Skin epidermis (tissue), 12 donors: Measurements from ENCODE around the gene COMP.
"Not testable (repeated sequence)": the region's sequence is repeated elsewhere in the genome, so short reads cannot be mapped to it uniquely, and the experiment has no call there.

Experiments
- H3K27ac ChIP-seq, 21 experiments: fragments of 200-600 bp; sonication (generic) in 11 of 21; one replicate each; pipeline ENCODE4 v1.5.0; 2020; ENCODE audit warnings: mild to moderate bottlenecking in 3 of 21, inconsistent platforms in 2 of 21, moderate library complexity in 2 of 21
- H3K4me3 ChIP-seq, 7 experiments: fragments of 200-600 bp; sonication (generic) in 2 of 7; one replicate each; pipeline ENCODE4 v1.5.0; 2020; ENCODE audit warnings: inconsistent platforms in 2 of 7, mild to moderate bottlenecking in 2 of 7, moderate library complexity in 1 of 7

COMP gene

DNA sequence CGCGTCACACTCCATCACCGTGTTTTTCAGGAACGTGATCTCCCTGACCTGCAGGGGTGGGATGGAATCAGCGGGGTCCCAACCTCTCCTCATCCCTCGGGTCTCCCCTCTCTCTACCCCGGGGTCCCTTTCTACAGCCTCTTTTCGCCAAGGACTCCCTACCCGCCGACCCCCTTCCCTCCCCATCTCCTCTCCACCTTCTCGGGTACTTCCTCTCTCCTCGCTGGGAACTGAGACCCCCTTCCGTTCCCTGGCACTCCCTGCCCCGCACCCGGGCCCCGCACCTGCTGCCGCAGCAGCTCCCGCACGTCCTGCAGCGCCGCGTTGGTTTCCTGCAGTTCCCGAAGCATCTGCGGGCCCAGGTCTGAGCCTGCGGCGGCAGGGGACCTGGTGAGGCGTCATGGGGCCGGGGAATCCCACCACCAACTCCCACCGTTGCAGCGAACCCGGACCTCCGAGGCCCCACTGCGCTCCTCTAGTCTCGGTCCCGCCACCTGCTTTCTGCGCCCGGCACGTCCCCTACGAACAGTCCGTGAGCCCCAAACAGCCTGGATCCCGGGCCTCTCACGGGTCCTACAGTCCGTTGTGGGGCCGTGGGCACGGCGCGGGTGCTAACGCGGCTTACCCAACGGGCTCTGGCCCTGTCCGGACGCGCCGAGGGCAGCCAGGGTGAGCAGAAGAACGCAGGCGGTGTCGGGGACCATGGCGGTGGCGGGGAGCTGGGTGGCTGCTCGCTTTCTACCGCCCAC is at the start of gene COMP:
COMP (minus strand) TSS at position 740 of the 749 bp plus-strand sequence; CDS start at position 704, 36 bp downstream.
- peak within 1 kb of the TSS in 2 of 21 experiments; percentile 68 to 82 for H3K27ac ChIP-seq
- H3K4me3 ChIP-seq: peak within 1 kb of the TSS in 3 of 7 experiments; percentile 5 to 24 (median 22)

DNA sequence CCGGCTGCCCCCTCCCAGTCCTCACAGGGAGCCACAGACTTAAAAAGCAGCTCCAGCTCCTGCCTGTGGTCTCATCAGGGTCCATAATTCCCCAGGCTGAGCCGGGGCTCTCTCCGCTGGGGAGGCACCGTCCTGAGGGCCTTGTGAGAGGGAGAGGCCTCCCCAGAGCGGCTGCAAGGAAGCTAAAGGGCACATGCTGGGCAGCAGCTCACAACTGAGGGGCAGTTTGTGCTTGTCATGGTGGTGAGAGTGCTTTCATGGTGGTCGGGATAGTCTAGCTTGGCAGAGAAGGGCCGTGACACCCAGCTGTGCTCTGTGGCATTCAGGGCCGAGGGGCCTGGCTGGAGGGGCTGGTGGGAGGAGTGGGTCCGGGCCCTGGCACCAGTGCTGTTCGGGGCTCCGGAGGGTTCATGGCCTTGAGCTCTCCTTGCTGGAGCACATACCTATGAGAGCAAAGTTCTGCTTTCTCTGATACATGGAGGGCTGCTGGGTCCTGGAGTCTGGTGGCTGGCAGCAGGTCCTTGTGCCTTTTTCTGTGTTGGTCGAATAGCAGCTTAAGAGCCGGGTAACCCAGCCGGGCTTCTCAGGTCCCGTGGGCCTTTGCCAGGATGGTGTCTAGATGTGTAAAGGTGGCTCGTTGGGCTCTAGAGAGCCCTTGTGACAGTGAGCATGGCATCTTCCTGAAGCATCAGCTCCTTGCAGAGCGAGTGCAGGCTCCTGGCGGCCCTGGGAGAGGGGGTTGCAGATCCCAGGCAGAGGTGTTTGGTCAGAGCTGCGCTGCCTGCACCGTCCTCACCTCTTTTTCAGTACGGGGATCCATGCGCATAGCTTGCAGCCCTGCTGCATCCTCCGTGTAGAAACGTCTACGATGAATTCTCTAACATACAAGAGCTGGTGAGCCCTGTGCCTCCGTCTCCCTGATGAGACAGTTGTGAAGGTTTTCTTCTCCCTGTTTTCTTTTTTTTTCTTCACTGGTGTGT is 49.5 kb upstream of the COMP start:
- no peak overlapping the region for H3K4me3 ChIP-seq
- peak overlapping the region in 1 of 21 experiments; percentile 53 for H3K27ac ChIP-seq

DNA sequence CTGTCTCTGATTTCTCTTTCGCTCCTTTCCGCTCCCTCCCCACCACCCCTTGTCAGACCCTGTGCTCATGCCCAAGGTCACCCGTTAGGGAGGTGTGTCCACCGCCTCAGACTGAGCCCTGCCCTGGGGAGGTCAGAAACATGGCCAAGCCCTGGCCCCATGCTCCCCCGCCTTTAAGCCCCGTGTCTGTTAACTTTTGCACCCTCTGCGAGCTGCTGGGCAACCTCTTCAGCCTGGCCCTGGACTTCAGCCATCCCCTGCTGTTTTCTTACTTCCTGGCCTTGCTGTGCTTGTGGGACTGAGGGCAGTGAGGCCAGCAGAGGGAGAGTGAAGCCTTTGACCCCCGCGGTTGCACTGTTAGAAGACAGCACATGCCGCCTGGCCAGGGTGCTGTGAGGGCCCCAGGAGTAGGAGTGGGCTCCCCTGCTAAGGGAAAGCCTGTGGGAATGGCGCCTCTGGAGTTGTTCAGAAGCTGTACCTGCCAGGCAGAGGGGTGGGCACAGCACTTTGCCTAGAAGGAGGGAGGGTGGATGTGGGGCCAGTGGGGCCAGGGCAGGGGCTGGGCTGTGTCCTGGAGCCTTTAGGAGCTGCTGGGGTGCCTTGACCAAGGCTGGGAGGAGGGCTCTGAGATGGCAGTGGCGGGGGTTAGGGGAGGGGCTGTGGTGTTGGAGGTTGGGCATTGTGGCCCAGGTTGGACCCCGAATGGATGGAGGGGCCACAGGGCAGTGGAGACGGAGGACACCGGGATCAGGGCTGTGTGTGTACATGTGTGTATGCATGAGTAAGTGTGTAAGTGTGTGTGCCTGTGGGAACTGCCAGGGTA is 48.6 kb upstream of the COMP start:
- Histone ChIP-seq H3K4me3 (no peak overlapping the region), H3K27ac (peak overlapping the region in 1 of 21 experiments; percentile 53)

DNA sequence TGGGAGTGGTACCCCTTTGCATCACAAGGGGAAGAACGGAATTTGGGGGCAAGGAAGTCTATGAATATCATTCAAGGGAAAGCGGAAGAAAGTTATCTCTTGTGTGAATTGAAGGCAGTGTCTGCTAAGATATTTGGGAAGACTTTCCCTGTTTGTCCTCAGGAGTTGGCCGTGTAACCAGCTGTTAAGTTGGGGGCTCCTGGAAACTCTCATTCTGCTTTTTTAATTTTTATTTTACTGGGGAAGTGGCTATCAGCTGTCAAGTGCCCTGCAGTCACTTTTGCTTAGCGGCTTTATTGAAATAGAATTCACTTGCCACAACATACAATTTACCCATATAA is 43.5 kb upstream of the COMP start:
- H3K27ac ChIP-seq: no peak overlapping the region
- H3K4me3 ChIP-seq: peak overlapping the region in 2 of 7 experiments; percentile 77 to 93

DNA sequence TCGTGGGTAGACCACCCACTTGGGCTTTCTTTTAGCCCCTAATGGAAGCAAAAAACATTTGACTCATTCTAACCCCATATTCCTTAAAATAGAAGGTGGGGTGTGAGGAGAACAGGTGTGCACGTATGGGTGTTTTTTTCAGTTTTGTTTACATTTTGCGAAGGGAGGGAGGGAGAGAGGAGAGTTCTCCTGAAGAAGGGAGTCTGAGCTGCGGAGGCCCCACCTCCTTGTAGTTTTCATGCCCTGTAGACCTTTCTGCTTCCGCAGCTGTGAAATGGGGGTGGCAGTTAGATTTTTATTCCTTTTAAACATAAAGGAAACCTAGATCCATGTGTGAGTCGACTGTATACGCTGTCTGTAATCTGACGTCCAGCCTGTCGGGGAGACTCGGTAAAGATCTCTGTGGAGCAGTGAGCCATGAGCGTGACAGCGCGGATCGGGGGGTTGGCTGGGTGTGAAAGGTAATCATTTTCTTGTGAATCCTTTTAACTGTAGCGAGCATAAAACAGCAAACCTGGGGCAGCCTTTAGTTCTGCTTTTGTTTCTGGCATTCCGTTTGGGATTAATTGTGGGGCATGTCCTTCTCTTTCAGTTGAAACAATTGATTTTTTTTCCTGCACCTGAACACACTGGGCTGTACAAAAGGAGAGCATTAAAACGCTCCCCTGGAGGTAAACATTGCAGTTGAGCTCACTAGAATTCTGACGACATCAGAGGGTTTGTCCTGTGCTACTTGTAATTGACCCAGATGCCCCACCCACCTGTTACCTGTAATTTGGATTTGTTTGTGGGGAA is 42.9 kb upstream of the COMP start:
- H3K27ac ChIP-seq: peak overlapping the region in 8 of 21 experiments; percentile 35 to 98 (median 94)

DNA sequence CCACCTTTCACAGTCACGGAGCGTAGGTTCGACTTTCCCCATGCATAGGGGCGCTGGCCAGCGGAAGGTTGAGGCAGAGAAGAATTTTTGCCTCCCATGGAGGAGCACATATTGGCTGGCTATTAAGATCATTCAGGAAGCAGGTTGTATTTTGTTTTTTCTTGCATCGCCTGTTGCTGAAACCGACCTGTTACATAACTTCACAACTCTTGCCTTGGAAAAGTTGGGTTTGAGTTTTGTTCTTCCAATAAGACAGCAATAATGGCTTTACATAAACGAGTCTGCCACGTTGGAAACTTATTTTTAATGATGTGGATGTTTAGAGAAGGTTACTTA is 42.0 kb upstream of the COMP start:
- H3K4me3 ChIP-seq: peak overlapping the region; percentile 77 to 93 (median 82)
- H3K27ac ChIP-seq: peak overlapping the region in 18 of 21 experiments; percentile 79 to 98 (median 95)

More for the DNA sequence above, 42.9 kb upstream of the COMP start:
- peak overlapping the region; percentile 77 to 93 (median 82) for H3K4me3 ChIP-seq

DNA sequence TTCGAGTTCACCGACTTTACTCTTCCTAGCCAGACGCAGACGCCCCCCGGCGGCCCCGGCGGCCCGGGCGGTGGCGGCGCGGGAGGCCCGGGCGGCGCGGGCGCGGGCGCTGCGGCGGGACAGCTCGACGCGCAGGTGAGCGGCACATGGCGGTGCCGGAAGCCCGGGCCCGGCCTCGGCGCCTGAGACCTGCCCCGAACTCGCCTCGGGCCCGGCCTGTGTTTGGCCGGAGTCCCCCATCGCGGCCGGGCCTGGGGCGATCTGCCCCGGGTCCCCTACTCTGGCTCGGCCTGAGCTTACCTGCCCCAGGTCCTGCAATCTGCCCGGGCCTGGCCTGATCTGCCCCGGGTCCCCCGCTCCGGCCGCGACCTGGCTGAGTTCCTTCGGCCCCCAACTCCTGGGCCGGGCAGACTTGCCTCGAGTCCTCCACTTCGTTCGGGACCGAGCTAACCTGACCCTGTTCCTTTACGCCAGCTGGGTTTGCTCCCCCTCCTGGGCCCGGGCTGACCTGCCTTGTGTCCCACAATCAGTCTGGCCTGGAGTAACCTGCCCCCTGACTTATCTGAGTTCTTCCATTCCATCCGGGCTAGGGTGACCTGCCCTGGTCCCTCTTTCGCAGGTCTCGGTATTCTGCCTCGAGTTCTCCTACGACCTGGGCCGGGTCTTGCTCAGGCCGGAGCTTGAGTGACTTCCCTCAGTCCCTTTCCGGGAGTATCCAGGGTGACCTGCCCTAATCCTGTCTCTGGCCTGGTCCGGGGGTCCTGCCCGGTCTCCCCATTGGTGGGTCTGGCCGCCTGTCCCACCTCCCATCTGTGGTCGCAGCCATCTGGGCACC is 41.4 kb upstream of the COMP start:
- peak overlapping the region; percentile 77 to 93 (median 82) for H3K4me3 ChIP-seq
- peak overlapping the region; percentile 85 to 98 (median 94) for H3K27ac ChIP-seq

DNA sequence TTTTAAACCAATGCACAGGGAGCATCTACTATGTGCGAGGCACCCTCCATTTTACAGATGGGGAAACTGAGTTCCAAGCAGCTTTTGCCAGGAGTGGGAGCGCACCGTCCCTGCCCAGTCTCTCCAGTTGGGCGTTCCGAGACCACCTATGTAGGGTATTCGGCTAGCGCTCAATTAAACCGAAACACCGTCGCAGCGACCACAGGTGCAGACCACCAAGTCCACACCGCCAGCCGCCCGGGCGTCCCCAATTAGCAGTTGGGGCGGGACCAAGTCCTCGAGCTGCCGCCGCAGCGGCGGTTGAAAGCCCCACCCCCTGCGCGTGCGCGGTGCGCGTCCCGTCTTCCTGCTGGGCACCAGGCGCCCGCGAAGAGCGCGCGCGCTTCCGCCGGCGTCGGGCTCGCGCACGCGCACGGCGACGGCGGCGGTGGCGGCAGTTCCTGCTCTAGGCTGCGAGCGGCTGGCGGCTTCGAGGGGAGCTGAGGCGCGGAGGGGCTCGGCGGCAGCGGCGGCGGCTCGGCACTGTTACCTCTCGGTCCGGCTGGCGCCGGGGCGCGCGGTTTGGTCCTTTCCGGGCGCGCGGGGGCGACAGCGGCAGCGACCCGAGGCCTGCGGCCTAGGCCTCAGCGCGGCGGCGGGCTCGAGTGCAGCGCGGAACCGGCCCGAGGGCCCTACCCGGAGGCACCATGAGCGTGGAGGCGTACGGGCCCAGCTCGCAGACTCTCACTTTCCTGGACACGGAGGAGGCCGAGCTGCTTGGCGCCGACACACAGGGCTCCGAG is 40.6 kb upstream of the COMP start, which contains the start of gene UPF1:
UPF1 (plus strand) TSS at position 436 of the 782 bp plus-strand sequence; CDS start at position 687, 251 bp downstream.
- H3K4me3 ChIP-seq: peak within 1 kb of the TSS; percentile 77 to 93 (median 82)
- H3K27ac ChIP-seq: peak within 1 kb of the TSS; percentile 85 to 98 (median 94)

DNA sequence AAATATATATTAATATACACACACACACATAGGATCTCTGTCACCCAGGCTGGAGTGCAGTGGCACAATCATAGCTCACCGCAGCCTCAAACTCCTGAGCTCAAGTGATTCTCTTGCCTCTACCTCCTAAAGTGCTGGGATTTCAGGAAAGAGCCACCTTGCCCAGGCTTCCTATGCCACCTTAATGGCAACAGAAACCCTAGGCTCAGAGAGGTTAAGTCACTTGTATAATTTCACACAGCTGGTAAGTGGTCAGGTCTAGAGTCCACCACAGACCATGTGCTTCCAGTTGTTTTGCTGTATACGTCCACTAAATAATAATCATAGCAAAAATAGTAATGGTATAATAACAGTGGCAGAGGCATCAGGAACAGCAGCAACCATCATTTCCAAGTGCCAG is 39.4 kb upstream of the COMP start:
- Histone ChIP-seq H3K4me3 (no peak overlapping the region), H3K27ac (no peak overlapping the region)

DNA sequence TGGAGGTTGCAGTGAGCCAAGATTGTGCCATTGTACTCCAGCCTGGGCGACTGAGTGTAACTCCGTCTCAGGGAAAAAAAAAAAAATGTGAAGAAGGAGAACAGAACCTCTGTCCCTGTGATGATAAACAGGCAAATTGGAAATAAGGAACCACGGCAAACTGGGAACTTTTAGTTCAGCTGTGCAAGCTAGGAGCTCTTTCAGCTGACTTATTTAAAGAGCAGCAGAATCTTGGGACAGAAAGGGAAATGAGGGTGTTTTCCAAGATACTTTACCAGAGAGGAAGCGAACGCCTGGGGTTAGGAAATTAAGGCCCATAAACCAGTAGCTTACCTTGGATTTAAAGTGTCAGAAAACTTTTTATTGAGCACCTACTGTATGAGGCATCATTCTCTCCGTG is 37.7 kb upstream of the COMP start:
- no peak overlapping the region for H3K4me3 ChIP-seq

DNA sequence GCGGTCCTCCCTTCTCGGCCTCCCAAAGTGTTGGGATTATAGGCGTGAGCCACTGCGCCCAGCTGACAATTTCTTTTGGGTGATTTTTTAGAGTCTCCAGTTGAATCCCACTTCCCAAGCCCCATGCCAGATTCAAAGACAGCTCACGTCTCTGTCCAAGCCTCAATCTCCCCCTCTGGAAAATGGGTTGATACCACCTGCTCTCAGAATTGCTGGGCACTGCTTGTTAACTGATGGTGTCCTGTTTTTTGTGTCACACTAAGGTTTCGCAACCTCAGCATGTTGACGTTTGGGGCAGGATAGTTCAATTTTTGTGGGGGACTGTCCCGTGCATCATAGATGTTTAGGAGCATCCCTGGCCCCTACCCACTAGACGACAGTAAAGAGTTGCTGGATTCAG is 26.5 kb upstream of the COMP start:
- Histone ChIP-seq H3K27ac (no peak overlapping the region), H3K4me3 (no peak overlapping the region)

More for the DNA sequence above, 37.7 kb upstream of the COMP start:
- H3K27ac ChIP-seq: no peak overlapping the region

DNA sequence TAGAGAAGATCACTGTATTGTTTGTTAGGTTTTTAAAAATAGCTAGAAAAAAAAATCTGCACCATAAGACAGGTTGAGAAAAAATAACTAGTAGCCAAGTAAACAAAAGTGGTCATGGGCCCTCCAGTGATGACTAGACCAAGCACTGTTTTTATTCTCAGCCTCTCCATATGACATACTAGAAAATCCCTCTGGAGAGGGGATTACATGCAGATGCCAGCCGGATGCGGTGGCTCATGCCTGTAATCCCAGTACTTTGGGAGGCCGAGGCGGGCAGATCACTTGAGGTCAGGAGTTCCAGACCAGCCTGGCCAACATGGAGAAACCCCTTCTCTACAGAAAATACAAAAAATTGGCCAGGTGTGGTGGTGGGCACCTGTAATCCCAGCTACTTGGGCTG is 25.5 kb upstream of the COMP start:
- H3K4me3 ChIP-seq, H3K27ac ChIP-seq: not testable (repeated sequence)

DNA sequence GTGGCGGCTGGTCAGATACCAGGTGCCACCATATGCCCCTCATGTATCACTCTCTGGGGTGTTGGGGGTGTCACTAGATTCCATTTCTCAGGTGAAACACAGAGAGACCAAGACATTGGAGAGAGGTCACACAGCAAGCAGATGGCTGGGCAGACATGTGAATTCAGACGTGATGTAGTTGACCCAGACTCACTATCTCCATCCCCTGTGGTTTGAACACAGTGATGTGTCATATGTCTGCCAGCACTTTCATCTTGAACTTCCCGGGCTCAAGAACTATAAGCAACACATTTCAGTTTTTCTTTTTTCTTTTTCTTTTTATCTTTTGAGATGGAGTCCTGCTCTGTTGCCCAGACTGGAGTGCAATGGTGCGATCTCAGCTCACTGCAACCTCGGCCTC is 24.6 kb upstream of the COMP start:
- Histone ChIP-seq H3K4me3 (no peak overlapping the region), H3K27ac (no peak overlapping the region)

DNA sequence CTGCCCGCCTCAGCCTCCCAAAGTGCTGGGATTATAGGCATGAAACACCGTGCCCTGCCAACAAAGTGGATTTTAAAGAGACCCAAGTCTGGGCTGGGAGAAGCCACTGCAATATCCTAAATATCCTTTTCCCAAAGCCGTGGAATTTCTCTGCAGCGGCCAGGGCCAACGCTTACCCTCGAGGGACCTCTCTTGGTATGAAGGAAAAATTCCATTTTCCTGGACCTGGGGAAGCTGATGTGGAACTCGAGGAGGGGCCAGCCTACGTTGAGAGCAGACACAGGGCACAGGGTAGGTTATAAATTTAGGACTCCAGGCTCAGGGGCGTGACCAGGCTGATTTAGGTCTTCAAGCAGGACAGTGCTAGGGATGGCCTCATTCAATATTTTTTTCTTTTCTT is 23.0 kb upstream of the COMP start:
- Histone ChIP-seq H3K4me3 (no peak overlapping the region), H3K27ac (peak overlapping the region in 1 of 21 experiments; percentile 21)

DNA sequence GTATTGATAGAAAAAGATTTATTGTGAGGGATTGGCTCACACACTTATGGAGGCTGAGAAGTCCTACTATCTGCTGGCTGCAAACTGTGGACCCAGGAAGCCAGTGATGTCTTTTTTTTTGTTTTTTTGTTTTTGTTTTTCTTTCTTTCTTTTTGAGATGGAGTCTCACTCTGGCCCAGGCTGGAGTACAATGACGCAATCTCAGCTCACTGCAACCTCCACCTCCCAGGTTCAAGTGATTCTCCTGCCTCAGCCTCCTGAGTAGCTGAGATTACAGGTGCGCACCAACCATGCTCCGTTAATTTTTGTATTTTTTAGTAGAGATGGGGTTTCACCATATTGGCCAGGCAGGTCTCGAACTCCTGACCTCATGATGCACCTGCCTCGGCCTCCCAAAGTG is 20.5 kb upstream of the COMP start:
- H3K27ac ChIP-seq, H3K4me3 ChIP-seq: not testable (repeated sequence)

DNA sequence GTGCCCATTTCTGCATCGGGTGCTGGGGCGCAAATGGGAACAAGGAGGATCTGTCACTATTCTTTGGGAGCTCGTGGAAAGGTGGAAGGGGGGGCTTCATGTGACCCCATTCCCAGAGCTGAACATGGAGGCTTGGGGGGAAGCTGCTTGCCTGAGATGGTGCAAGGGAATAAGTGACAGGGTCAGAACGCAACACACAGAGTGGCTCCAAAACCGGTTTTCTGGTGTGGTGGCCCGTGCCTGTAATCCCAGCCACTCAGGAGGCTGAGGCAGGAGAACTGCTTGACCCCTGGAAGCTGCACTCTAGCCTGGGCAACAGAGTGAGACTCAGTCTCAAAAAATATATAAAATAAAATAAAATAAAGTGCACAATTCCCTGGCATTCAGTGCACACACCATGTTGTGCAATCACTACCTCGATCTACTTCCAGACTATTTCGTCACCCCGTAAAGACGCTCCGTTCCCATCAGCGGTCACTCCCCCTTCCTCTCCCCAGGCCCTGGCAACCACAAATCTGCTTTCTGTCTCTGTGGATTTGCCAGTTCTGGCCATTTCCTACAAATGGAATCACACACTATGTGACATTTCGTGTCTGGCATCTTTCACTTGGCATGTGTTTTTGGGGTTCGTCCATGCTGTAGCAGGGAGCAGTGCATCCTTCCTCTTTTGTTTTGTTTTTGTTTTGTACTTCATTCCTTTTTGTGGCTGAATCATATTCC is 18.2 kb upstream of the COMP start:
- Histone ChIP-seq H3K27ac (peak overlapping the region in 6 of 21 experiments; percentile 14 to 75 (median 48)), H3K4me3 (no peak overlapping the region)
